BJ (cell line): ENCODE measurements around the gene RAB27A. TPM values are rescaled to one million over a fixed set of nuclear protein-coding genes. Genes with fewer than 3 reads are reported as not detected.
A peak's percentile ranks its signal among the peaks of the same experiment; 100 is the strongest.

ENCODE experiments used
- CTCF ChIA-PET: fragments of 350-600 bp; formaldehyde crosslinking; extraction: SDS; loops from one replicate; lab custom pipeline; 2021; ENCODE audit warnings: antibody characterized with exemption, inconsistent platforms; lab: Yijun Ruan, JAX
- POLR2A ChIA-PET: fragments of 300-600 bp; sonication (Branson Sonifier 250); formaldehyde crosslinking; extraction: SDS; loops from one replicate; lab custom pipeline; 2021; ENCODE audit warnings: antibody characterized with exemption; lab: Charles Lee
- DNase-seq: peaks from one replicate; pipeline ENCODE4 v3.0.0-alpha.2; 2011; ENCODE audit warnings: low read depth
- H3K27me3 ChIP-seq: 2 replicates; pipeline ENCODE4 v1.6.0; 2011; ENCODE audit warnings: low read length; ENCODE audit not compliant: control insufficient read depth, insufficient read depth
- H3K36me3 ChIP-seq: 2 replicates; pipeline ENCODE4 v1.5.1; 2011; ENCODE audit warnings: low read length; ENCODE audit not compliant: control insufficient read depth, insufficient read depth
- H3K4me3 ChIP-seq: 2 replicates; pipeline ENCODE4 v1.5.1; 2011; ENCODE audit warnings: low read depth, mild to moderate bottlenecking, control low read depth, low read length
- polyA minus RNA-seq: library from RNA; depleted of rRNA, polyadenylated mRNA; stranded (reverse); fragments of >200 nt; gene quantifications from 2 replicates; pipeline ENCODE4 v1.2.3, GENCODE V29; 2011; rRNA and poly(A)+ RNA removed
- polyA plus RNA-seq: library from polyadenylated mRNA; depleted of rRNA; stranded (reverse); fragments of >200 nt; gene quantifications from 2 replicates; pipeline ENCODE4 v1.2.3, GENCODE V29; 2011; rRNA removed
- TF ChIP-seq, protein P1 (sequence below): IDR thresholded peaks from 2 replicates; pipeline ENCODE4 v1.5.1; 2011; ENCODE audit warnings: low read depth, mild to moderate bottlenecking, control low read depth, inconsistent platforms, low read length, moderate library complexity; ENCODE audit not compliant: insufficient read depth

The RAB27A gene
- polyA plus RNA-seq (12.1 and 17.8 TPM in 2 replicates), polyA minus RNA-seq (2.3 and 6.5 TPM in 2 replicates)

DNA sequence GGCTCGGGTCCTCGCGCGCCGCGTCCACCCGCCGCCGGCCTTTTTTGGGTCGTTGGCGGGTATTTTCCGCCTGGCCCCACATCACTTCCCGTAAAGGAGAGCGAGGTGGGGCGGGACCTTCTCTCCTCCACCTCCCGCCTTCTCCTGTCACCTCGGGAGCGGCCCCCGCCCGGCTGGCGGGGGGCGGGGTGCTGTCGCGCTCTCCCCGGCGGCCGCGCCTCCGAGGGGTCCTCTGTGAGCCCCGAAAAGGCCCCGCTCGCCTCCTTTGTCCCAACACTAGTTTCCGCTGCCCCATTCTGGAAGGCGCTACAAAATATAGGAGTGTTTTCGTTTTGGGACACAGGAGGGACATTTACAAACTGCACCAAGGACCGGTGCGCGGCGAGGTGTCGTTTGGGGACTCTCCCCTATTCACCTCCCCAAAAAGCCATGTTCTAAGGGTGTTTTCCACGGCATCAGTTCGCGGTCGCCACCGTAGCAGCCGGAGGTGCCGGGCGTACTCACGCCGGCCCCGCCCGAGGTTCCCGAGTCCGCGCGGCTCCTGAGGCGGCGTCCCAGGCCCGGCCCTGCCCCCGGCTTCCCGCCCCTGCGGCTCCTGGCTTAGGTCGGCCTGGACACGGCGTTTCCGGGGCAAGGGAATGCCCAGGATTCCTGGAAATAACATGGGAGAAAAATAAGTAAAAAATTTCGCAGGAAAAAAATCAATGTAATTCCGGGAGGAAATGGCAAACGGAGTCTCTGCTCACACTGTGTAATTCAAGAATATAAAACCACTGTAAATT, at the start of gene RAB27A:
Gene RAB27A (minus strand): TSS at position 68 of the 782 bp plus-strand sequence. CDS start 54,879 bp downstream, outside the sequence.
- no peaks in the 10 kb centered on the region; the same call in 1 of the 2 replicates for H3K36me3 ChIP-seq
- POLR2A ChIA-PET = no interaction called here
- TF ChIP-seq, protein P1, sequence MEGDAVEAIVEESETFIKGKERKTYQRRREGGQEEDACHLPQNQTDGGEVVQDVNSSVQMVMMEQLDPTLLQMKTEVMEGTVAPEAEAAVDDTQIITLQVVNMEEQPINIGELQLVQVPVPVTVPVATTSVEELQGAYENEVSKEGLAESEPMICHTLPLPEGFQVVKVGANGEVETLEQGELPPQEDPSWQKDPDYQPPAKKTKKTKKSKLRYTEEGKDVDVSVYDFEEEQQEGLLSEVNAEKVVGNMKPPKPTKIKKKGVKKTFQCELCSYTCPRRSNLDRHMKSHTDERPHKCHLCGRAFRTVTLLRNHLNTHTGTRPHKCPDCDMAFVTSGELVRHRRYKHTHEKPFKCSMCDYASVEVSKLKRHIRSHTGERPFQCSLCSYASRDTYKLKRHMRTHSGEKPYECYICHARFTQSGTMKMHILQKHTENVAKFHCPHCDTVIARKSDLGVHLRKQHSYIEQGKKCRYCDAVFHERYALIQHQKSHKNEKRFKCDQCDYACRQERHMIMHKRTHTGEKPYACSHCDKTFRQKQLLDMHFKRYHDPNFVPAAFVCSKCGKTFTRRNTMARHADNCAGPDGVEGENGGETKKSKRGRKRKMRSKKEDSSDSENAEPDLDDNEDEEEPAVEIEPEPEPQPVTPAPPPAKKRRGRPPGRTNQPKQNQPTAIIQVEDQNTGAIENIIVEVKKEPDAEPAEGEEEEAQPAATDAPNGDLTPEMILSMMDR = no peak
- H3K4me3 ChIP-seq = peak within 1 kb of the TSS; percentile 89
- no peak for DNase-seq
- CTCF ChIA-PET = interaction anchor here (1.0 to 4.7 kb wide), 9 partner anchors 11 to 119 kb away, joined by 3 to 61 read pairs (median 3); partner anchors contain the start of gene PIERCE2
- H3K27me3 ChIP-seq = no peaks in the 10 kb centered on the region

DNA sequence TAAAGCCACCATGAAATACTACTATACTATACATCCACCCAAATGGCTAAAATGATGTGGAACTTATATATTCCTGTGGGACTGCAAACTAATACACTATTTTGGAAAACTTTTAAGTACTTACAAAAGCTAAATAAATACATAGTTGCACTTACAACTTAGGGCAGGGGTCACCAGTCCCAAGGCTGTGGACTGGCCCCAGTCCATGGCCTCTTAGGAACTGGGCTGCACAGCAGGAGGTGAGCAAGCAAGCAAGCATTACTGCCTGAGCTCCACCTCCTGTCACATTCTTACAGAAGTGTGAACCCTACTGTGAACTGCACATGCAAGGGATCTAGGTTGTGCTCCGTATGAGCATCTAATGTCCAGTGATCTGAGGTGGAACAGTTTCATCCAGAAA, 47.5 kb upstream of the RAB27A start:
- H3K36me3 ChIP-seq = 0 out of 2 replicates have a peak, but pooled peaks cover 1% of the 10 kb centered on the region
- ChIA-PET POLR2A (no interaction called here), CTCF (no interaction called here)
- DNase-seq = no peak
- H3K4me3 ChIP-seq = no peak overlapping the region
- TF ChIP-seq, protein P1 = no peak
- H3K27me3 ChIP-seq = no peaks in the 10 kb centered on the region

DNA sequence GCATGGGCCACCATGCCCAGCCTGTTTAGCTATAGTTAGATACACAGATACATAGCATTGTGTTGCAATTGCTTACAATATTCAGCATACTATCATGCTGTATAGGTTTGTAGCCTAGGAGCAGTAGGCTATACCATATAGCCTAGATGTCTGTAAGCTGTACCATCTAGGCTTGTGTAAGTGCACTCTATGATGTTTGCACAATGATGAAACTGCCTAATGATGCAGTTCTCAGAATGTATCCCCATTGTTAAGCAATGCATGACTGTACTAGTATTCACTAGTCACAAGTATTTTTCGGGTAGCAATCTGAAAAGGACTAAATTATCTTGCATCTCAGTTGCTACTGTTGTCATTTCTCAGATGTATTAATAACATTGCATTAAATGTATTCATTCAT, 45.4 kb upstream of the RAB27A start:
- H3K27me3 ChIP-seq = no peaks in the 10 kb centered on the region
- TF ChIP-seq, protein P1 = no peak
- CTCF ChIA-PET = interaction anchor here (1.2 kb wide), 1 partner anchor 100 kb away, joined by 3 read pairs; no protein-coding TSS in a partner anchor
- H3K4me3 ChIP-seq = no peak overlapping the region
- no peak for DNase-seq
- 0 out of 2 replicates have a peak, but pooled peaks cover 1% of the 10 kb centered on the region for H3K36me3 ChIP-seq
- POLR2A ChIA-PET = no interaction called here

DNA sequence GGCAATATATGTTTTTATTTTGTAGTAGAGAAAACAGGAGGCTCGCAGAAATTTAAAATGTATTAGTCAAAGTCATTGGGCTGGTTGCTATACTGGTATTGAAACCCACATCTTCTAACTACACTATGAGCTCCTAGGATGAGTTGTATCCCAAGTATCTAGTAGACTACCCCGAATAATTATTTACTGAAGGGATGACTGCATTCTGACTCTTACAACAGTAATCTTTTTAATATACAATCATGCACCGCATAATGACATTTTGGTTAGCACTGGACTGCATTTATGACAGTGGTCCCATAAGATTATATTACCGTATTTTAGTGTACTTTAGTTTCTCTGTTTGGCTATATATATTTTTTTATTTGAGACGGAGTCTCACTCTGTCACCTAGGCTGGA, 44.8 kb upstream of the RAB27A start:
- POLR2A ChIA-PET = no interaction called here
- no peak for DNase-seq
- no peaks in the 10 kb centered on the region for H3K27me3 ChIP-seq
- H3K36me3 ChIP-seq = 0 out of 2 replicates have a peak, but pooled peaks cover 1% of the 10 kb centered on the region
- TF ChIP-seq, protein P1 = no peak
- CTCF ChIA-PET = interaction anchor here (1.2 kb wide), 1 partner anchor 101 kb away, joined by 3 read pairs; no protein-coding TSS in a partner anchor
- H3K4me3 ChIP-seq = no peak overlapping the region

DNA sequence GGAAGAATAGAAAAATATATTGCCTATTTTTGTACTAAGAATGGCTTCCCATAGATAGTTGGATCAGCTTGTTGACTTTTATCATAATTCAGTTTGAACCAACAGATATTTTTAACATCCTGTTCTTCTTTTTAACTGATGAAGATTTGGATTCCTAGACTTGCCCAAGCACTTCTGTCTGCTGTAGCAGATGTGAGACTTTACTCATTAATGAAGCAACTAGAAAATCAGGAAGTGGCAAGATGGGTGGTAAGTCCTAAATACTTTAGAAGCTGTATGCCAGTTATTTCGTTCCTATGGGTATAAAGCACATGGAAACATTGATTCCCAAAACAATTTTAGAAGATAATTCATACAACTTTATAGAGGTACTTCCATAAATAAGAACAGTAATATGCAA, 37.8 kb upstream of the RAB27A start:
- ChIA-PET CTCF (no interaction called here), POLR2A (no interaction called here)
- no peak for DNase-seq
- Histone ChIP-seq H3K36me3 (no peaks in the 10 kb centered on the region), H3K4me3 (no peak overlapping the region), H3K27me3 (no peaks in the 10 kb centered on the region)
- TF ChIP-seq, protein P1 = no peak
